Hematopoietic multipotent progenitor cell (in vitro differentiated cells): ENCODE results near the gene STXBP5. TPM values are rescaled to one million over a fixed set of nuclear protein-coding genes. Genes with fewer than 3 reads are reported as not detected.

ENCODE experiments used
- DNase-seq, 3 donors: peaks; one replicate each; pipeline ENCODE4 v3.0.0-alpha.2; 2011 to 2015; ENCODE audit warnings: low read depth in 2 of 3, low spot score in 2 of 3
- total RNA-seq: library from RNA; depleted of rRNA; stranded (reverse); fragments of >200 nt; gene quantifications from one replicate; pipeline ENCODE4 v1.2.3, GENCODE V29; 2012

STXBP5 gene
- total RNA-seq, 1 donor = 39.3 TPM

- no peak for DNase-seq
Observed at GRCh38 chr6:147177286-147177685, 26.9 kb upstream of the STXBP5 start.

DNA sequence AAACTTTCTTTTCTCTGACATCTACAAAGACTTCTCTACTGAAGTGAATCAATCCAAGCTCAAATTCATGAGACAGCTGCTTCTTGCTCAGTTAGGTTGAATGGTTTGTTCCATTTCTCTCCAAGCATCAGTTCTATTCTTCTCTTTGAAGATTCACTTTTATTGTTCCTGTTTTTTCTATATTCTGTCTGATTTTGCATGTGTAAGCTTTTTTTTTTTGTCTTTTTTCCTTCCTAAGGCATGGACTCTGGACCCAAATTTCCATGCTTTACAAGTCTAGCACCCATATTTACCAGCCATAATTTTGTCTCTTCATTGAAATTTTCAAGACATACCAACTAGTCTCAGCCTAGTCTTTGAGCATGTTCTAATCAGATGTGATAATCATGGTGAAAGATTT is 25.9 kb upstream of the STXBP5 start:
- no peak for DNase-seq

DNA sequence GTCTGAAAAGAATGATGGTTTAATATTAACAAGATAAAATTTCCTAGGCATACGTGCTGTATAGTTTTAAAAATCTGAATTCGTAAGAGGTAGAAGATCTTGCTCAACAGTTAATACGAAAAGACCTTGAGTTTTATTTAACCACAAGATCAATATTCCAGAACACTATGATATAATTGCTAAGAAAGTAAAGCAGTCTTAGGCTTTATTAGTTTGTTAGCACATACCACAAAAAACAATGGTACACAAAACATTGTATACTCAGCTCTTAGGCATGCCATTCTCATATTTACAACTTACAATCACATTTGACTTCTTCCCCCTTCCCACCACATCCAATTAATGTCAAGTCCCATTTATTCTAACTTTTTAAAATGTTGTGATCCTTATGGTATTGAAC is 24.4 kb upstream of the STXBP5 start:
- no peak for DNase-seq

- DNase-seq = no peak
Observed at GRCh38 chr6:147180926-147181325, 23.3 kb upstream of the STXBP5 start.

- DNase-seq = no peak
Observed at GRCh38 chr6:147184379-147184778, 19.8 kb upstream of the STXBP5 start.

DNA sequence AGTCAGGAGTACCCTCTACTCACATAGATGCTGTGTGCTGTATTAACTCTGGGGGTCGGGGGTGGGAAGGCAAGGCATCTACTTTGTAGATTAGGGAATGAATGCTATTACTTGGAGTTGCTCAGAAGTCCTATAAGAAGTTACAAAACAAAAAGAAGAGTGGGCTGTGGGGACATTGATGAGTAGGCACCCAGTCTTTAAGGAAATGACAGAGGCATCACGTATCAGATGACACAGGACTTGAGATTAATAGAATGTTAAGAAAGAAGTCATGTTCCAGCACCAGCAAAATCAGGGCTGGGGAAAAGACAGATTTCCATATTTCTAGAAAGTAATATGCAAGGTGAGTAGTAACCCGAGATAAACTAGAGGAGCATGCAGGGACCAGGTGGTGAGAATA is 19.0 kb upstream of the STXBP5 start:
- no peak for DNase-seq

- DNase-seq = no peak
Observed at GRCh38 chr6:147190556-147190955, 13.7 kb upstream of the STXBP5 start.

DNA sequence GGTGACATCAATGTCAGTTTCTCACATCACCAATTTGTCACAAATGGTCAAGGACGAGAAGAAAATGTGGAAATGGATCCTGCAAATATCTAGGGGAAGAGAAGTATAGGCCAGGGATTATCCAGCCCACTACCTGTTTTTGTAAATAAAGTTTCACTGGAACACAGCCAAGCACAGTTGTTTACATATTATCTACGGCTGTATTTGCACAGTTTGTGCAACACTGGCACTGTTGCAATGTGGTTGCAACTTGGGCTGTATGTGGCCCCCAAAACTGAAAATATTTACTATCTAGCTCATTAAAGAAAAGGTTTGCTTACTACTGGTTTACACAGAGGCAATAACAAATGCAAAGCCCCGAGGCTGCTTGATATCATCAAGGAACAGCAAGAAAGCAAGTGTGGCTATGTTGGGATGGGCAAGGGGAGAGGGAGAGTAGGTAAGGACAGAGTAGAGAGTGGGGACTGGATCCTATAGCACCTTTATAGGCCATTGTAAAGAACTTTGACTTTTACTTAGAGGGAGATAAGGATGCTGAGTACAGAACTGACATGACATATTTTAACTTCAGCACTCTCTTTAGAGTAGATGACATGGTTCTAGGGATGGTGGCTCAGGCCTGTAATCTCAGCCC is 11.8 kb upstream of the STXBP5 start:
- no peak for DNase-seq

- peak in 2 of 3 donors; percentile 45 to 64 for DNase-seq
Observed at GRCh38 chr6:147194652-147195411, 9.4 kb upstream of the STXBP5 start.

DNA sequence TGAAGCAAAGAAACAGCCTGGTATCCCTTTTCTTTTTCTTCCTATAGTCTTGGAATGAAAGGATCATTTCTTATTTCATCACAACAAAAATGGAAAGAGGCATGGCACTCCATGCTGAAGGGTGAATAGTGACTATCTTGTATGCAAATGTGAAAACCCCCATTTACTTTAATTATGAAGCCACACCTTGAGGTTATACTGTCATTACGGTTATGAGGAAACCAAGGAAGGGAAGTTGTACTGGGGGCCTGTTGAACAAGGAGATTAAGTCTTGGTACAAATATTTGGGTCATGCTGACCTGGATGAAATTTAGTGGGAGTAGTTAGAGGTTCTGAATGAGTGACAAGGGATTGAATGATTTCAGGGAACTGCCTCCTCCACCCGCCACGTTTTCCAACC is 8.7 kb upstream of the STXBP5 start:
- DNase-seq = peak in 1 of 3 donors; percentile 6

- DNase-seq = no peak
Observed at GRCh38 chr6:147195987-147196386, 8.2 kb upstream of the STXBP5 start.

- DNase-seq = no peak
Observed at GRCh38 chr6:147200711-147201110, 3.5 kb upstream of the STXBP5 start.

- DNase-seq = peak in 2 of 3 donors; percentile 39 to 52
Observed at GRCh38 chr6:147201885-147202515, 2.2 kb upstream of the STXBP5 start.

GRCh38 chr6:147202516-147203310 is 1.5 kb upstream of the STXBP5 start:
- peak; percentile 74 to 98 (median 94) for DNase-seq

DNA sequence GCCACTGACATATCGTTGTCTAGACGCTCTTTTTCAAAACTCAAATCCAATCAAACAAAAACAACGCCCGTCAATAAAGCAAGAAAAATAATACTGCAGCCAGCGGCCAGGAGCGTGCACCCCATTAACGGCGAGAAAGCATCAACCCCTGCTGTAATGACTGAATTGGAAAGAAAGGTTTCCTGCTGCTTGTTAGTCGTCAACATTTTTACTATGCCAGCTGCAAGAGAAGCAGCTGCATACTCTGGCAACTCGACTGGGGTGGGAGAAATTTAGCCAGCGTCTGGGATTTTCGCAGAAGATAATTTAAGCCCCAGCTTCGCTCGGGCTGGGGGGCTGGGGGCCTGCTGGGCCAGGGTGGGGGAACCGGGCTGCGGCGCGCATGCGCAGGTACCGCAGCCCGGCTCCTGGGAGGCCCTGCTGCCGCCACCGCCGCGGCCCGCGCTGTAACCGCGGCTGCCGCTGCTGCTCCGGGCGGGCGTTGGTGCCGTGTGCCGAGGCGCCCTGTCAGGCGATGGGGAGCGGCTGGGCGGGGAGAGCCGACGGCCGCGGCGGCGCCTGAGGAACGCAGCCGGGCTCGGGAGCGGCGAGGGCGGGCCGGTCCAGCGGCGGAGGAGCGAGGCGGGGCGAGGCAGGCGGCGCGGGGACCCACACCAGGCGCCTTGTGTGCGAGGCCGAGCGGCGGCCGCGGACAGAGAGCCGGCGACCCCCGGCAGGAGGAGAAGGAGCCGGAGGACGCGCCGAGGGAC is 732 bp upstream of the STXBP5 start:
- peak; percentile 59 to 74 (median 69) for DNase-seq

- no peak for DNase-seq
Observed at GRCh38 chr6:147204843-147205311, 660 bp downstream of the STXBP5 start.

GRCh38 chr6:147205690-147206600 is 1.7 kb downstream of the STXBP5 start:
- DNase-seq = no peak

DNA sequence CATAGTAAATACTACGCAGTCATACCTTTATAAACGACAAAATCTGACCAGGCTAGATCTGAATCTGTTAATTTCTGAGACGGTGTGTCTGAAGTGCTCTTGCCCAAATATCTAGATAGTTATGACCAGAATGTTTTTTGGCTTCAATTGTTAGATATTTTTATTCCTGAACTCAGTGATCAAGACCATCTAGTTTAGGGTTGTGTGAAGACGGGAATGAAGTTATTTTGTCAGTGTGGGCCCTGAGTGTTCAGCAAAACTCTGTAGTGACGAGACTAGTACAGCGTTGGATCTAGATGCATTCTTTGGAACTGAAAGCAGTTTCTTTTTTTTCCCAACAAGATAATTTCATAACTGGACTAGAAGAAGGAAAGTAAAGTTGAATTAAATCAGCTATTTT is 3.1 kb downstream of the STXBP5 start:
- no peak for DNase-seq
